Mucosa of rectum (tissue), 2 donors: ENCODE measurements around the gene SH3BP2.

Experiments used
- H3K27ac ChIP-seq, 2 donors: one replicate each; pipeline ENCODE4 v1.7.0; 2013; ENCODE audit warnings: inconsistent platforms in 2 of 2, low read depth in 2 of 2, low read length in 2 of 2
- H3K27me3 ChIP-seq, 2 donors: one replicate each; pipeline ENCODE4 v1.7.0; 2013; ENCODE audit warnings: low read length in 2 of 2; ENCODE audit not compliant: control insufficient read depth in 2 of 2, insufficient read depth in 2 of 2
- H3K36me3 ChIP-seq, 2 donors: one replicate each; pipeline ENCODE4 v1.7.0; 2013; ENCODE audit warnings: low read length in 2 of 2; ENCODE audit not compliant: control insufficient read depth in 2 of 2, insufficient read depth in 2 of 2
- H3K4me1 ChIP-seq, 2 donors: one replicate each; pipeline ENCODE4 v1.7.0; 2013; ENCODE audit warnings: low read length in 2 of 2, mild to moderate bottlenecking in 1 of 2; ENCODE audit not compliant: control insufficient read depth in 2 of 2, insufficient read depth in 2 of 2
- H3K4me3 ChIP-seq, 2 donors: one replicate each; pipeline ENCODE4 v1.7.0; 2013; ENCODE audit warnings: low read length in 2 of 2
- H3K9ac ChIP-seq, 2 donors: one replicate each; pipeline ENCODE4 v1.7.0; 2013; ENCODE audit warnings: low read length in 2 of 2, low read depth in 1 of 2, mild to moderate bottlenecking in 1 of 2
- H3K9me3 ChIP-seq, 2 donors: one replicate each; pipeline ENCODE4 v1.7.0; 2013; ENCODE audit warnings: low read length in 2 of 2; ENCODE audit not compliant: control insufficient read depth in 2 of 2
- donor health status: healthy.
- donor health status: Normal muscosa, but diverticular disease.

Gene SH3BP2

DNA sequence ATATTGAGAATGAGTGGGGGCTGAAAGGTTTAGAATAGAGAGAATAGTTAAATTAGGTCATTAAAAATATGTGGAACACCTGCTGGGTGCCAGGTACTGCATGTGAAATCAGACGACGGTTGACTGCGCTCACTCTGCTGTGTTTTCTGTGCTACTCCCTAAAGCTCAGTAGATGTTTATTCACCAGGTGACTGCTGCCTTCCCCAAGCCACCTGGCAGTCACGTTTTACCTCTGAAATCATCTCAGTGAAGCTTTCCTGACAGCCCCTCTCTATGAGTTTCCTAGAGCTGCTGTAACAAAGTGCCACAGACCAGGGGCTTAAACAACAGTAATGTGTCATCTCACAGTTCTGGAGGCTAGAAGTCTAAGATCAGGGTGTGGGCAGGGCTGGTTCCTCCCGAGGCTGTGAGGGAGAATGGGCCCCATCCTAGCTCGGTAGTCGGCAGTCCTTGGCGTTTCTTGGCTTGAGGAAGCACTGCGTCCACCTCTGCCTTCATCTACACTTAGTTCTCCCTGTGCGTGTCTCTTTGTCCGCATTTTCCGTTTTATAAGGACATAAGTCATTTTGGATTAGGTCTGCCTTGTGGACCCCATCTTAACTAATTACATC is 76.1 kb downstream of the SH3BP2 start:
- Histone ChIP-seq H3K4me3 (peak overlapping the region in 1 of 2 donors; percentile 46), H3K4me1 (peaks cover 23 to 41% of the 10 kb centered on the region in 2 donors)

GRCh38 chr4:2869659-2870058 is 76.8 kb downstream of the SH3BP2 start:
- no peak overlapping the region for H3K9ac ChIP-seq
- no peak overlapping the region for H3K4me3 ChIP-seq
- peaks cover 25 to 40% of the 10 kb centered on the region in 2 donors for H3K4me1 ChIP-seq
- no peak overlapping the region for H3K27ac ChIP-seq
- peaks cover 0 to 3% of the 10 kb centered on the region in 2 donors for H3K36me3 ChIP-seq
- no peaks in the 10 kb centered on the region for H3K9me3 ChIP-seq
- no peaks in the 10 kb centered on the region for H3K27me3 ChIP-seq

More for the DNA sequence above, 76.1 kb downstream of the SH3BP2 start:
- Histone ChIP-seq H3K27me3 (no peaks in the 10 kb centered on the region), H3K9me3 (no peaks in the 10 kb centered on the region), H3K27ac (peak overlapping the region; percentile 29 to 49), H3K36me3 (peaks cover 0 to 3% of the 10 kb centered on the region in 2 donors), H3K9ac (no peak overlapping the region)

DNA sequence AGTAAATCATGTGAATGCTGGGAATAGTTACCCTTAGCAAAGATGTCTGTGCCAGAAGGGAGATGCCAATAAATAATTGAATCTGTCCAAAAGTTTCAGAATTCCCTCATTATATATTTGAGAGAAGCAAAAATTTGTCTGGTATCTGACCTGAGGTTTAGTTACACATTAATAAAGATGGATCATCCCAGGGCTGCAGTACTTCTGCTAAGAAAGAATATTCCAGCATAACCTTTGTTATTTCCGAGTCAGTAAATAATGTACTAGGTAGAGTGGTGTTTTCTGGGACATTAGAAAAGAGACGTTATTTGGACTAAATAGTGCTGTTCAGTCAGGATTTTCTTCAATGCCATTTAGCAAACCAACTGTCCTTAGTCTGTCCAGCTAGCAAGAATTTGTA is 77.2 kb downstream of the SH3BP2 start:
- no peak overlapping the region for H3K27ac ChIP-seq
- H3K9ac ChIP-seq = no peak overlapping the region
- peaks cover 22 to 38% of the 10 kb centered on the region in 2 donors for H3K4me1 ChIP-seq
- no peak overlapping the region for H3K4me3 ChIP-seq
- H3K27me3 ChIP-seq = no peaks in the 10 kb centered on the region
- H3K36me3 ChIP-seq = peaks cover 0 to 3% of the 10 kb centered on the region in 2 donors
- no peaks in the 10 kb centered on the region for H3K9me3 ChIP-seq

- Histone ChIP-seq H3K9ac (no peak overlapping the region), H3K27me3 (no peaks in the 10 kb centered on the region), H3K36me3 (peaks cover 9 to 11% of the 10 kb centered on the region in 2 donors), H3K9me3 (no peaks in the 10 kb centered on the region), H3K27ac (no peak overlapping the region), H3K4me3 (no peak overlapping the region), H3K4me1 (peaks cover 22 to 36% of the 10 kb centered on the region in 2 donors)
Measured at GRCh38 chr4:2871466-2871865, 78.6 kb downstream of the SH3BP2 start.

DNA sequence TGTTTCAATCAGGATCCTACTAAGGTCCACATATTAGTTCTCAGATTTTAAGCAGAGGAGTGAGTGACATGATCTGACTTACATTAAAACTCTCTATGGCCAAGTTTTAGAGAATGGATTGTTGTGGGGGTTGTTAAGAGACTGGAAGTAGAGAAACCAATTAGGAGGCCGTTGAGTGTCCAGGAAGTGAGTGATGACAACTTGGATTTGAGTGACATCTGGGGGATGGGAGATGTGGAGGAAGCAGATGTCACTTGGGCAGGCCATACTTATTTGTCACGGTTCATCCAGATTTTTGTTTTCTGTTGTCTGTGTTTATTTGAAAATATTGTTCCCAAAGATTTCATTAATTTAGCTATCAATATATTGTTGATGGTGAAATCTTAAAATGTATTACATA is 79.0 kb downstream of the SH3BP2 start:
- Histone ChIP-seq H3K27ac (no peak overlapping the region), H3K4me3 (no peak overlapping the region), H3K9me3 (no peaks in the 10 kb centered on the region), H3K9ac (no peak overlapping the region), H3K36me3 (peaks cover 10 to 12% of the 10 kb centered on the region in 2 donors), H3K27me3 (no peaks in the 10 kb centered on the region), H3K4me1 (peaks cover 22 to 35% of the 10 kb centered on the region in 2 donors)

GRCh38 chr4:2873329-2873728 is 80.4 kb downstream of the SH3BP2 start:
- Histone ChIP-seq H3K9me3 (no peaks in the 10 kb centered on the region), H3K27me3 (no peaks in the 10 kb centered on the region), H3K36me3 (peaks cover 13% of the 10 kb centered on the region in 2 donors), H3K4me1 (peaks cover 18 to 23% of the 10 kb centered on the region in 2 donors), H3K9ac (no peak overlapping the region), H3K4me3 (peak overlapping the region; percentile 20 to 42), H3K27ac (peak overlapping the region; percentile 68 to 71)

GRCh38 chr4:2874861-2875260 is 82.0 kb downstream of the SH3BP2 start:
- H3K4me1 ChIP-seq = peaks cover 13 to 17% of the 10 kb centered on the region in 2 donors

DNA sequence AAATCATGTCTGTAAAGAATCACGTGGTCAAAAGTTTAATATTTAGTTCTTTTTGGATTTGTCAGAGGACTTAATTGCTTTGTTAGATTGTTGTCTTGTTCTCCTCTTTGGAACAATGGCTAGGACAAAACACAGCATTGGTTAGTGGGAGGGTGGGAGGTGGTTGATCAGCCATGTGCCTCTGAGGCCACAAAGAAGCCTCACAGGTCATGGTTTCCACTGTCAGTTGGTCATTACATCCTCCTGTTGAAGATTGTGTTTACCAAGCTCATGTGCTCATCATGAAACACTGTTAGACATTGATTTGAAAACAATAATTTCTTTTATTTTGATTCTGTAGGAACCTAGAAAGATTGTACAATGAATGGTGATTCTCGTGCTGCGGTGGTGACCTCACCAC is 82.7 kb downstream of the SH3BP2 start:
- peaks cover 27 to 29% of the 10 kb centered on the region in 2 donors for H3K36me3 ChIP-seq
- no peaks in the 10 kb centered on the region for H3K27me3 ChIP-seq
- no peaks in the 10 kb centered on the region for H3K9me3 ChIP-seq
- H3K9ac ChIP-seq = no peak overlapping the region
- H3K4me1 ChIP-seq = peaks cover 12 to 15% of the 10 kb centered on the region in 2 donors
- no peak overlapping the region for H3K4me3 ChIP-seq
- H3K27ac ChIP-seq = no peak overlapping the region

More at GRCh38 chr4:2874861-2875260, 82.0 kb downstream of the SH3BP2 start:
- no peak overlapping the region for H3K9ac ChIP-seq
- H3K9me3 ChIP-seq = no peaks in the 10 kb centered on the region
- no peaks in the 10 kb centered on the region for H3K27me3 ChIP-seq
- peaks cover 23 to 25% of the 10 kb centered on the region in 2 donors for H3K36me3 ChIP-seq
- H3K4me3 ChIP-seq = no peak overlapping the region
- no peak overlapping the region for H3K27ac ChIP-seq

GRCh38 chr4:2878346-2878745 is 85.5 kb downstream of the SH3BP2 start:
- Histone ChIP-seq H3K9me3 (no peaks in the 10 kb centered on the region), H3K27ac (no peak overlapping the region), H3K4me1 (peaks cover 2 to 8% of the 10 kb centered on the region in 2 donors), H3K27me3 (no peaks in the 10 kb centered on the region), H3K9ac (no peak overlapping the region), H3K36me3 (peaks cover 37 to 43% of the 10 kb centered on the region in 2 donors), H3K4me3 (no peak overlapping the region)

DNA sequence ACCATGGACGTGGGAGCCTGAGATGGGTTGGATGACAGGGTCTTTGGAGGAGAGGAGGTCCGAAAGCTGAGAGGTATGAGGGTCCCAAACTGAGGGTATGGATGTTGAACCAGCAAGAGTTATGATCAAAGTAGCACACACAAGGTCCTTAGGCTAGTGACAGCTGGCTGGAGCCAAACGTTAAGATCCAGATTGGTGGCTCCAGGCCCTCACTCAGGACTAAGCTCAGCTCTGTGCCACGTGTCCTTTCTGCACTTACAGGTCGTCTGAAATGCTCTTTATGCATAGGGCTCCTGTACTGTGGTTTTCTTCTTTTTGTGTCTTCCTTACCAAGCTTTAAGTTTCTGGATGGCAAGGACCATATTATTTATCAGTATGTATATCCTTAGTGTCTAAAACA is 86.1 kb downstream of the SH3BP2 start:
- H3K27ac ChIP-seq = no peak overlapping the region
- H3K36me3 ChIP-seq = peaks cover 37 to 43% of the 10 kb centered on the region in 2 donors
- H3K4me1 ChIP-seq = peaks cover 2% of the 10 kb centered on the region in 2 donors
- no peaks in the 10 kb centered on the region for H3K9me3 ChIP-seq
- H3K9ac ChIP-seq = no peak overlapping the region
- no peak overlapping the region for H3K4me3 ChIP-seq
- H3K27me3 ChIP-seq = no peaks in the 10 kb centered on the region
